ENCODE measurements around the gene SOX6. TPM values are rescaled to one million over a fixed set of nuclear protein-coding genes. Genes with fewer than 3 reads are reported as not detected.

SOX6 gene
- total RNA-seq, 1 donor from 2014 or later = 1.4 TPM

- no peaks in the 10 kb centered on the region for H3K27me3 Mint-ChIP-seq (ENCODE audit: unreplicated experiment)
- H3K9me3 Mint-ChIP-seq (ENCODE audit: unreplicated experiment) = peaks cover 2% of the 10 kb centered on the region
Observed at GRCh38 chr11:15935373-15935772, 421.0 kb downstream of the SOX6 start.

DNA sequence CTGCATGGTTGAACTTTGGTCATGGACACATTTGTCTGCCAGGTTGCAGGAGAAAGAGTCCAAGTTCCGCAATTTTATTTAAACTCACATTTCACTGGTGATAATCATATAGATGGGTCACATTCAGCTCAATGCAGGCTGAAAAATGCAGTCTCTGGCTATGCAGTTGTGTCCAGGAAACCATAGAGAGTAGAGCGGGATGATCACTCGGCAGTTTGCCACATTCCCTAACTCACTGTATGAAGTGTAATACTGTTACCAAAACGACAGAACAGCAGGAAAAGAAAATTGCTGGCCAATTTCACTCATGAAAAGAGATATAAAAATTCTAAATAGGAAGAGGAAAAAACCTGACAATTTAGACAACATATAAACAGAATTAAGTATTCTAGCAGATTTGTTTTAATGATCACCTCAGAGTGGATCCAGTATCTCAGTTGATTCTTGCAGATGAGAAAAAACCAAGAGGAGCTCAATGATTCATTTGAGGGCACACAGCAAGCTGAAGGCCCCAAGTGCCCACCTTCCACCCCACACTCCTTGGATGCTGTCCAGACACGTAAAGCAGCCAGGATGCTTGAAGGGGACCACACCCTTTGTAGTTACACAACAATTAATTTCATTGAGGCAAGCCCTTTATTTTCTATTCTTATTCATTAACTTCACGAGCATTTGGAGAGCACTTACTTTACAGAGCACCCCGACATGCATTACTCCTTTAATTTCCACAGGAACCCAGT lies 422.3 kb downstream of the SOX6 start:
- Mint-ChIP-seq H3K27ac (ENCODE audit: unreplicated experiment) (no peak overlapping the region), H3K36me3 (ENCODE audit: unreplicated experiment) (peaks cover 6% of the 10 kb centered on the region), H3K9me3 (ENCODE audit: unreplicated experiment) (peaks cover 2% of the 10 kb centered on the region), H3K27me3 (ENCODE audit: unreplicated experiment) (no peaks in the 10 kb centered on the region), H3K4me3 (ENCODE audit: unreplicated experiment) (no peak overlapping the region), H3K4me1 (ENCODE audit: low read depth, unreplicated experiment) (no peaks in the 10 kb centered on the region)
- DNase-seq = no peak
- TF ChIP-seq CTCF (IDR thresholded peaks at IDR 0.05; ENCODE audit: partially characterized antibody, unreplicated experiment) = no peak

More at GRCh38 chr11:15935373-15935772, 421.0 kb downstream of the SOX6 start:
- no peak for DNase-seq
- Mint-ChIP-seq H3K4me3 (ENCODE audit: unreplicated experiment) (no peak overlapping the region), H3K27ac (ENCODE audit: unreplicated experiment) (no peak overlapping the region), H3K4me1 (ENCODE audit: low read depth, unreplicated experiment) (no peaks in the 10 kb centered on the region), H3K36me3 (ENCODE audit: unreplicated experiment) (peaks cover 6% of the 10 kb centered on the region)
- no peak for TF ChIP-seq CTCF (IDR thresholded peaks at IDR 0.05; ENCODE audit: partially characterized antibody, unreplicated experiment)

DNA sequence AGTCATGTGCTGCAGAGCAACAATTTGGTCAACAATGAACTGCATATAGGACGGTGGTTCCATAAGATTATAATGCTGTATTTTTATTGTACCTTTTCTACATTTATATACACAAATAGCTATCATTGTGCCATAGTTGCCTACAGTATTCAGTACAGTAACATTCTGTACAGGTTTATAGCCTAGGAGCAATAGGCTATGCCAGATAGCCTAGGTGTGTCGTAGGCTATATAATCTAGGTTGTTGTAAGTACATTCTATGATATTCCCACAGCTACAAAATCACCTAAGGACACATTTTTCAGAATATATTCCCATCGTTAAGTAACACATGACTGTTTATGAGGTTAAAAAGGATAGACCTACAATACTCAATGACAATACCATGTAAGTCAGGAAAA lies 423.9 kb downstream of the SOX6 start:
- H3K4me3 Mint-ChIP-seq (ENCODE audit: unreplicated experiment) = no peak overlapping the region
- no peak for DNase-seq
- H3K36me3 Mint-ChIP-seq (ENCODE audit: unreplicated experiment) = peaks cover 6% of the 10 kb centered on the region
- no peak overlapping the region for H3K27ac Mint-ChIP-seq (ENCODE audit: unreplicated experiment)
- H3K27me3 Mint-ChIP-seq (ENCODE audit: unreplicated experiment) = no peaks in the 10 kb centered on the region
- no peak for TF ChIP-seq CTCF (IDR thresholded peaks at IDR 0.05; ENCODE audit: partially characterized antibody, unreplicated experiment)
- peaks cover 5% of the 10 kb centered on the region for H3K9me3 Mint-ChIP-seq (ENCODE audit: unreplicated experiment)
- H3K4me1 Mint-ChIP-seq (ENCODE audit: low read depth, unreplicated experiment) = no peaks in the 10 kb centered on the region

- TF ChIP-seq CTCF (IDR thresholded peaks at IDR 0.05; ENCODE audit: partially characterized antibody, unreplicated experiment) = no peak
- Mint-ChIP-seq H3K36me3 (ENCODE audit: unreplicated experiment) (peaks cover 6% of the 10 kb centered on the region), H3K4me1 (ENCODE audit: low read depth, unreplicated experiment) (no peaks in the 10 kb centered on the region), H3K27me3 (ENCODE audit: unreplicated experiment) (no peaks in the 10 kb centered on the region), H3K9me3 (ENCODE audit: unreplicated experiment) (peaks cover 5% of the 10 kb centered on the region), H3K4me3 (ENCODE audit: unreplicated experiment) (no peak overlapping the region), H3K27ac (ENCODE audit: unreplicated experiment) (no peak overlapping the region)
- no peak for DNase-seq
Observed at GRCh38 chr11:15931497-15931896, 424.8 kb downstream of the SOX6 start.

DNA sequence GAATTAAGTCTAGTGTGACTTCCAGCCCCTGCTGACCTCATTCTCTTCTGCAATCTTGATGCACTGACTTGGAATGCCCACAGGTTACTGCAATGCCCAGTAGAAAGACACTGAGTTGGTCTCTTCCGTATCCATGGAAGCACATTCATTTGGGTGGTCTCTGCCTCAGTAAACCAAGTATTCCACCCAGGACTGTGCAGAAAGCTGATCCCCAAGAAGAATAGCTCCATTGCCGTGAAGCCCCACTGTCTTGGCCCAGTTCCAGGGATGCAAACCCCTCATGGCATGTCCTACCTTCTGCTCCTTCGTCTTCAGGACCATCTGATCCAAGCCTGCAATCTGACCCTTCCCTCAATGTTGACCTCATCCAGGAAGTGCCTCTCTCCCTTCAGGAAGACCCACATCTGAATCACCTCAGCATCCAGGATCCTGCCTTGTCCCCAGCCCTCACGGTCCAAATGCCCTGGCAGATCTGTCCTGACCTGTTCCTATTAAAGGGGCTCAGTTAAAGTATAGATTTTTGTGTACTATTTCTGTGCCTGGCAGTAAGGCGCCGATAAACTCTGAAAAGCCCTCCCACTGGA lies 425.8 kb downstream of the SOX6 start:
- Mint-ChIP-seq H3K27ac (ENCODE audit: unreplicated experiment) (no peak overlapping the region), H3K4me3 (ENCODE audit: unreplicated experiment) (no peak overlapping the region), H3K27me3 (ENCODE audit: unreplicated experiment) (no peaks in the 10 kb centered on the region), H3K4me1 (ENCODE audit: low read depth, unreplicated experiment) (no peaks in the 10 kb centered on the region), H3K9me3 (ENCODE audit: unreplicated experiment) (peaks cover 5% of the 10 kb centered on the region), H3K36me3 (ENCODE audit: unreplicated experiment) (peaks cover 6% of the 10 kb centered on the region)
- DNase-seq = no peak
- TF ChIP-seq CTCF (IDR thresholded peaks at IDR 0.05; ENCODE audit: partially characterized antibody, unreplicated experiment) = no peak
